NCI-H1092 (cell line): Measurements from ENCODE around the gene LNX1.

Experiments
- DNase-seq: peaks from one replicate; lab custom pipeline; 2025; lab: John Stamatoyannopoulos, UW

LNX1 gene

GRCh38 chr4:53591372-53591892, at the start of gene LNX1:
TSS of gene LNX1 (minus strand) at chr4:53591486. CDS start at chr4:53574002, 17,484 bp downstream.
- no peak for DNase-seq

GRCh38 chr4:53640576-53641453, 49.5 kb upstream of the LNX1 start:
- DNase-seq: peak; percentile 89

- no peak for DNase-seq
These were observed 47.6 kb upstream of the LNX1 start for GRCh38 chr4:53638919-53639318.

- no peak for DNase-seq
These were observed 46.1 kb upstream of the LNX1 start for GRCh38 chr4:53637348-53637747.

GRCh38 chr4:53635697-53636483, 44.6 kb upstream of the LNX1 start:
- DNase-seq: no peak

- no peak for DNase-seq
These were observed 42.3 kb upstream of the LNX1 start for GRCh38 chr4:53633608-53634007.

GRCh38 chr4:53629296-53629695, 38.0 kb upstream of the LNX1 start:
- DNase-seq: no peak

GRCh38 chr4:53626491-53626890, 35.2 kb upstream of the LNX1 start:
- no peak for DNase-seq

- no peak for DNase-seq
These were observed 34.6 kb upstream of the LNX1 start for GRCh38 chr4:53625888-53626287.

- no peak for DNase-seq
These were observed 31.5 kb upstream of the LNX1 start for GRCh38 chr4:53622739-53623151.

- DNase-seq: no peak
These were observed 29.7 kb upstream of the LNX1 start for GRCh38 chr4:53620956-53621355.

GRCh38 chr4:53619431-53619830, 28.1 kb upstream of the LNX1 start:
- DNase-seq: no peak

GRCh38 chr4:53618321-53618720, 27.0 kb upstream of the LNX1 start:
- DNase-seq: no peak

- peak; percentile 6 for DNase-seq
These were observed 25.9 kb upstream of the LNX1 start for GRCh38 chr4:53617101-53617680.

- DNase-seq: no peak
These were observed 24.9 kb upstream of the LNX1 start for GRCh38 chr4:53616219-53616618.

GRCh38 chr4:53614591-53614990, 23.3 kb upstream of the LNX1 start:
- DNase-seq: no peak

- DNase-seq: no peak
These were observed 22.1 kb upstream of the LNX1 start for GRCh38 chr4:53613428-53613827.

- no peak for DNase-seq
These were observed 17.4 kb upstream of the LNX1 start for GRCh38 chr4:53608649-53609048.

GRCh38 chr4:53608242-53608641, 17.0 kb upstream of the LNX1 start:
- no peak for DNase-seq

- no peak for DNase-seq
These were observed 14.5 kb upstream of the LNX1 start for GRCh38 chr4:53605783-53606182.

- no peak for DNase-seq
These were observed 11.1 kb upstream of the LNX1 start for GRCh38 chr4:53602390-53602789.

GRCh38 chr4:53601251-53601764, 10.0 kb upstream of the LNX1 start:
- peak; percentile 91 for DNase-seq
